GM18508 (cell line): ENCODE data around the gene TTC33.
"Not testable (repeated sequence)": the region's sequence is repeated elsewhere in the genome, so short reads cannot be mapped to it uniquely, and the experiment has no call there.

Experiments
- ATAC-seq: cut with Tn5 transposase; IDR thresholded peaks from one replicate; pipeline ENCODE4 v1.9.1; 2021; ENCODE audit warnings: moderate number of reproducible peaks; ENCODE audit not compliant: insufficient read depth, unreplicated experiment

The TTC33 gene

DNA sequence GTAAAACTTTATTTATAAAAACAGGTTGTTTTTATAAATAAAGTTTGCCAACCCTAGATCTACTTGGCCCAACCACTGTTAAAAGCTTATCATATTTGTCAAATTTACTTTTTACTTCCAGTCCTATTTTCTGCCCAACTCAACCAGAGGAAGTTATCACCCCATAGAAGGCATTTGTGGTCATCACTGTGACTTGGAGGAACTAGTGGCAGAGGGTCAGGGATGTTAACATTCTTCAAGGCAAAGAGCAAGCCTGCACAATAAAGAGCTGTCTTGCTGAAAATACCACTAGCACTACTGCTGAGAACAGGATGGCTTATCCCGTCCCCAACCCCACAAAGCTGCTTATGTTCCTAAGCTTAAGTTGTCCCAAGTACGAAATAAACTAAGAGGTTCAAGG lies 22.3 kb downstream of the TTC33 start:
- ATAC-seq: no peak

DNA sequence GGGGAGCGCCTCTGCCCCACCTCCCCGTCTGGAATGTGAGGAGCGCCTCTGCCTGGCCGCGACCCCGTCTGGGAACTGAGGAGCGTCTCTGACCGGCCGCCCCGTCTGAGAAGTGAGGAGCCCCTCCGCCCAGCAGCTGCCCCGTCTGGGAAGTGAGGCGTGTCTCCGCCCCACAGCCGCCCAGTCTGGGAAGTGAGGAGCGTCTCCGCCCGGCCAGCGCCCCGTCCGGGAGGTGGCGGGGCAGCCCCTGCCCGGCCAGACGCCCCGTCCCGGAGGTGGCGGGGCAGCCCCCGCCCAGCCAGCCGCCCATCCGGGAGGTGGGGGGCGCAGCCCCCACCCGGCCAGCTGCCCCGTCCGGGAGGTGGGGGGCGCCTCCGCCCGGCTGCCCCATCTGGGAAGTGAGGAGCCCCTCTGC lies 33.3 kb downstream of the TTC33 start:
- not testable (repeated sequence) for ATAC-seq

DNA sequence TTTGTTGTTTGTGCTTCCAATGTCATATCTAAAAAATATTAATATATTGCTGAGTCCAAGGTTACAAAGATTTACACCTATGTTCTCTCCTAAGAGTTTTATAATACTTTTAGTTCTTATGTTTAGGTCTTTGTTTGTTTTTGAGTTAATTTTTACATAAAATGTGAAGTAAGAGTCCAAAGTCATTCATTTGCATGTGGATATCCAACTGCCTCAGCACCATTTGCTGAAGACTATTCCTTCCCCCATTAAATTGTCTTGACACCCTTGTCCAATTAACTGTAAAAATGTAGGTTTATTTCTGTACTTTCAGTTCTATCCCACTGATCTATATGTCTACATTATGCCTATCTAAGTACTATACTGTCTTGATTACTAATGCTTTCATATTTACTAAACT lies 35.7 kb downstream of the TTC33 start:
- ATAC-seq: no peak

- ATAC-seq: no peak
Measured at GRCh38 chr5:40717281-40717680, 38.5 kb downstream of the TTC33 start.

DNA sequence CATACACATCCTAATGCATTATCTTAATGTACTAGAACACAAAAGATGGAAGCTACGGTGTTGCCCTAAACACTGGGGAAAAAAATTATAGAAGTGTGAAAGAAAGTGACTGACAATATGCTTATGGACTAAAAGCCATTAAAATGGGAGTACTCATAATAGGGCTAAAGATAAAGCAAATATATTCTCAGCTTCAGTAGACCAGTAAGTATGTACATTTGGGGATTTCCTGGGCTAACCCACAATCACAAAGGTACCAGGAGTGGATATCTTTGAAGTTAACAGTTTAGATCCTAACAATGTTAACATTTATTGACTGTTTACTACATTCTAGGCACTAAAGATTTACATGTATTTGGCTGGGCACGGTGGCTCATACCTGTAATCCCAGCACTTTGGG lies 39.2 kb downstream of the TTC33 start:
- no peak for ATAC-seq

DNA sequence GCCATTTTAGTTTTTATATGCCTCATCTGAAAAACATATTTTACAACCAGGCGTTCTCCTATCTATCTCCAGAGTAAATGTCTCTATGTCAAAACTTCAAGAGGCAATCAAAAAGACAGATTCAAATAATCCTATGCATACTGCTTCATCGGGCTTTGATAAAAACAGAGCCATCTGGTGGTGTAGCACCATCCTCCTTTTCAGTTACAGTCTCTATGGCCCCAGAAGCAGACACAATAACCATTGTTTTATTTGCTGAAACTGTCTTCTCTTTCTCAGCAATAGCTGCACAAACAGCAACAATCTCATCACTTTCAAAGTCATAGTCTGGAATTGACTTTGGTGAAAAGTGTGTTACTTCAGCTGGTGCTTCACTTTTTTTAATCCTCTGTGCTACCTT lies 39.8 kb downstream of the TTC33 start:
- ATAC-seq: no peak

DNA sequence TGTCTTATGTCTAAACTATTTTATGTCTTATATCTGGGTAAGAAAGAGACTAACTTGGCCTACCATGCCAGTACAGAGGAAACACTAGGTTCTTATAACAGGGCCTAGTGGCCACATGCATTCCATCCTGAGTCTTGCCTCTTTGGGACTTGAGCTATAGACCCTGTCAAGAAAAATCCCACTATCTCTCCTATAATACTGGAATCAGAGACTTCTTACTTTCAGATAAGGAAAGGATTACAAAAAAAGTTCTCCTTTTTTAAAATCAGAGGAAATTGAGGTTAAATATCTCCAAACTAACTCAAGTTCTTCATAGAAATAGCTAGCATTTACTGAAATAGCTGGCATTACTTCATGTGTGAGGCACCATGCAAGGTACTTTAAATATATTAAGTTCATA lies 41.8 kb downstream of the TTC33 start:
- ATAC-seq: no peak

GRCh38 chr5:40710575-40710974 lies 45.2 kb downstream of the TTC33 start:
- ATAC-seq: not testable (repeated sequence)

GRCh38 chr5:40705484-40705883 lies 50.3 kb downstream of the TTC33 start:
- not testable (repeated sequence) for ATAC-seq

GRCh38 chr5:40702027-40702426 lies 53.7 kb downstream of the TTC33 start:
- not testable (repeated sequence) for ATAC-seq

- ATAC-seq: no peak
Measured at GRCh38 chr5:40700116-40700782, 55.5 kb downstream of the TTC33 start.

- no peak for ATAC-seq
Measured at GRCh38 chr5:40694433-40694832, 61.3 kb downstream of the TTC33 start.

DNA sequence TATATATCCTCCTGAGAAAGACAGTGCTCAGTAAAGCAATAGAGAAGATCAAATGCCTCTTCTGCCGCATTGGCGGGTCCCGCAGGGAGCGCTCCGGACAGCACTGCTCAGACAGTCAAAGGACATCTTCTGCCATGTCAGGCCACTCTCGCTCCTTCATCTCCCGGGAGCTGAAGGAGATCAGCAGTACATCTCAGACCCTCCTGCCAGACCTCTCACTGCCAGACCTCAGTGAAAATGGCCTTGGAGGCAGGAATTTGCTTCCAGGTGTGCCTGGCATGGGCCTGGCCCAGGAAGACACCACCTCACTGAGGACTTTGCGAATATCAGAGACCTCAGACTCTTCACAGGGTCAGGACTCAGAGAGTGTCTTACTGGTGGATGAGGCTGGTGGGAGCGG lies 63.9 kb downstream of the TTC33 start:
- no peak for ATAC-seq

DNA sequence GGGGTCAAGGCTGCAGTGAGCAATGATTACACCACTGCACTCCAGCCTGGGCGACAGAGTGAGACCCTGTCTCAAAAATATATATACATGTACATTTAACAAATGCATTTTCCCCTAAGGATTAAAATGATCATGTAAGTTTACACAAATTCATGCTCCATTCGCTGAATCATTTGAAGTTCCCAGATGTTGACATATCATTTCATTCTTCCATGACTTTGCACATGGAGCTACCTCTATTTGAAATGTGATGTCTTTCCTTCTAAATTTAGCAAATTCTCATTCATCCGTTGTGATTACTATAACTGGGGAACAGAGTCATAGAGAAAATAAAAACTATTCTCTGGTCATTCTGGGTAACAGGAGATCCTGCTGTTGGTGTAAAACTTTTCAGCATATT lies 65.5 kb downstream of the TTC33 start:
- ATAC-seq: no peak

- peak; percentile 48 for ATAC-seq
Measured at GRCh38 chr5:40689438-40689837, 66.3 kb downstream of the TTC33 start.

- ATAC-seq: no peak
Measured at GRCh38 chr5:40688996-40689395, 66.8 kb downstream of the TTC33 start.

DNA sequence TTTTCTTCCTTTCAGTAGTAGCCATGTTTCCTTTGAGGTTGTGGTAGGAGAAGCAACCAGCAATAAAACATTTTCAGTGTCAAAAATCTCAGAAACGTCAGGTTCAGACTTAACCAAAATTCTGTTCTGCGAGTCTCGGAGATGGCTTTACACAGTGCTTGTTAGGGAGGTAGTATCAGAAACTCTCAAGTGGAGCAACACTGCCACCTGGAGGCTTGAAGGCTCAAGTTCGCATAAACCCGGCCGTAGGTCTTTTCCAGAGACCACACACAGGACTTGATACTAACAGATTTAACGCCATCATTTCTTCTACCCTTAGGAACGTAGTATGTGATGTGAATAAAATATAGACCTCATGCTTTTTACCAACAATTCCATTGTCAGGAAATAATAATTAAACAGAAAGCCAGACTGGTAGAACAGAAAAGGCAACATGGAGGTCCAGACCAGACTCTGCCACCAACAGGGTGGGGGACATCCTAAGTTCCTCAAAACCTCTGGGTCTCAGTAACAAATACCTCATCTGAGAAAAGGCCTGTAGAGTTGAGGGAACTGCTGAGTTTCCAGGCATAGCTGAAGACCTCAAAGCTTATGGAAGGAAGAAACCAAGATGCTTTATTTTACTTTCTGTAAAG lies 67.5 kb downstream of the TTC33 start:
- peak; percentile 77 for ATAC-seq

- no peak for ATAC-seq
Measured at GRCh38 chr5:40687321-40687720, 68.4 kb downstream of the TTC33 start.

DNA sequence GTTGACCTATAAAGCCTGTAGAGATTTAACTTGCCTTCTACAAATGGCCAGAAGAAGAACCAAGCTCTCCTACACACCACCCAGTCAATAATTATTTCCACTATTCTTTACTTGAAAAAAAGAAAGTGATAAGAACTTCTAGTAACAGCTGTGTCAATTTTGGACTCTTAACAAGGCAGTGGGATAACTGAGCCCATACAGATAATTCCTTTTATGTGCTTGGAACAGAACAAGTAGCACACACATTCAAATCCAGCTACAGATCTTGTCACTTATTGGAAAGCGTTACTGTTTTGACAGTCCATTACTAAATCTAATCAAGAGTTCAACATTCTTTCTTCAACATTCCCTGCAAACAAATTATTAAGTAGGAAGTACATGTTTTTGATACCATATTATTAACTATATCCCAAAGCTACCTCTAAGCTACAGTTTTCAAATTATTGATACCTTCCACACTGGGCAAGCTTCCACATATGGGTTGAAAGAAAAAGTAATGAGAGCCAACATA lies 69.7 kb downstream of the TTC33 start:
- ATAC-seq: no peak

- no peak for ATAC-seq
Measured at GRCh38 chr5:40685193-40685592, 70.6 kb downstream of the TTC33 start.

- ATAC-seq: no peak
Measured at GRCh38 chr5:40683305-40683704, 72.5 kb downstream of the TTC33 start.
